Colonic mucosa (tissue), 4 donors: ENCODE measurements around the gene CLCA4. TPM values are rescaled to one million over a fixed set of nuclear protein-coding genes. Genes with fewer than 3 reads are reported as not detected.
"Not testable (repeated sequence)": the region's sequence is repeated elsewhere in the genome, so short reads cannot be mapped to it uniquely, and the experiment has no call there.

Experiments used
- DNase-seq: peaks from one replicate; pipeline ENCODE4 v3.0.0-alpha.2; 2020
- H3K27ac ChIP-seq: fragments of 200-600 bp; one replicate; pipeline ENCODE4 v1.8.0; 2021
- H3K27me3 ChIP-seq: fragments of 200-600 bp; one replicate; pipeline ENCODE4 v1.8.0; 2021
- H3K36me3 ChIP-seq: fragments of 200-600 bp; one replicate; pipeline ENCODE4 v1.8.0; 2021
- H3K4me1 ChIP-seq: fragments of 200-600 bp; one replicate; pipeline ENCODE4 v1.8.0; 2021; ENCODE audit warnings: mild to moderate bottlenecking
- H3K4me3 ChIP-seq: fragments of 200-600 bp; one replicate; pipeline ENCODE4 v1.8.0; 2021
- H3K9ac ChIP-seq, 2 donors: one replicate each; pipeline ENCODE4 v1.7.0; 2013; ENCODE audit warnings: control low read depth in 2 of 2, low read depth in 2 of 2, low read length in 2 of 2
- H3K9me3 ChIP-seq: fragments of 200-600 bp; one replicate; pipeline ENCODE4 v1.8.0; 2021
- CTCF ChIP-seq: fragments of 200-600 bp; IDR thresholded peaks from one replicate; pipeline ENCODE4 v1.8.0; 2022; ENCODE audit warnings: antibody characterized with exemption, mild to moderate bottlenecking
- intact Hi-C: fragments of 100-400 bp; cut with DNase I; formaldehyde crosslinking; loops from one replicate; pipeline ENCODE4 v1.14.1; 2022
- total RNA-seq, 2 donors: library from RNA; stranded (reverse); fragmentation: NEBNext Ultra II Directional in 1 of 2; extraction: Animal tissue kit (Norgen Biotek cat#: 25700) in 1 of 2; gene quantifications; one replicate each; pipeline ENCODE4 v1.2.1, GENCODE V29; 2021
- donor health status: healthy.
- donor health status: DM: no; HTN: no; CAD: no.
- donor health status: DM: no; HTN: no; CAD: no.

Gene CLCA4
- 100 to 1,000 TPM; 194 to 426 TPM for total RNA-seq

- intact Hi-C loops, result no loop called here
- no peak within 1 kb of the TSS for H3K27ac ChIP-seq
- TF ChIP-seq CTCF, result no peak
- H3K27me3 ChIP-seq, result no peaks in the 10 kb centered on the region
- no peaks in the 10 kb centered on the region for H3K9me3 ChIP-seq
- H3K36me3 ChIP-seq, result no peaks in the 10 kb centered on the region
- no peak within 1 kb of the TSS for H3K4me3 ChIP-seq
- no peak for DNase-seq
- no peaks in the 10 kb centered on the region for H3K4me1 ChIP-seq
- no peak within 1 kb of the TSS for H3K9ac ChIP-seq
These were observed at the start of gene CLCA4 for GRCh38 chr1:86546787-86547221. CLCA4 (plus strand) TSS chr1:86547078; CDS start chr1:86547120, 42 bp downstream.

- Histone ChIP-seq H3K27me3 (no peaks in the 10 kb centered on the region), H3K36me3 (no peaks in the 10 kb centered on the region), H3K4me1 (peaks cover 2% of the 10 kb centered on the region), H3K27ac (no peak overlapping the region), H3K4me3 (no peak overlapping the region), H3K9ac (no peak overlapping the region), H3K9me3 (no peaks in the 10 kb centered on the region)
- intact Hi-C loops, result no loop called here
- no peak for TF ChIP-seq CTCF
- DNase-seq, result no peak
These were observed 48.6 kb upstream of the CLCA4 start for GRCh38 chr1:86498281-86498680.

- intact Hi-C loops, result loop anchor here (5.0 kb wide), 2 partner anchors 118 to 187 kb away; no protein-coding TSS in a partner anchor
- H3K9ac ChIP-seq, result no peak overlapping the region
These were observed 46.8 kb upstream of the CLCA4 start for GRCh38 chr1:86499987-86500593.

GRCh38 chr1:86500714-86501113 is 46.2 kb upstream of the CLCA4 start:
- peaks cover 8% of the 10 kb centered on the region for H3K4me1 ChIP-seq
- H3K27me3 ChIP-seq, result no peaks in the 10 kb centered on the region
- no peak overlapping the region for H3K9ac ChIP-seq
- no peaks in the 10 kb centered on the region for H3K36me3 ChIP-seq
- no peak overlapping the region for H3K4me3 ChIP-seq
- H3K9me3 ChIP-seq, result no peaks in the 10 kb centered on the region
- no peak for TF ChIP-seq CTCF
- intact Hi-C loops, result loop anchor here (5.0 kb wide), 2 partner anchors 118 to 187 kb away; no protein-coding TSS in a partner anchor
- no peak for DNase-seq
- no peak overlapping the region for H3K27ac ChIP-seq

More at GRCh38 chr1:86499987-86500593, 46.8 kb upstream of the CLCA4 start:
- TF ChIP-seq CTCF, result peak; percentile 86
- Histone ChIP-seq H3K9me3 (no peaks in the 10 kb centered on the region), H3K36me3 (no peaks in the 10 kb centered on the region), H3K27me3 (no peaks in the 10 kb centered on the region), H3K27ac (no peak overlapping the region), H3K4me1 (peaks cover 8% of the 10 kb centered on the region), H3K4me3 (no peak overlapping the region)
- DNase-seq, result no peak

GRCh38 chr1:86502125-86502646 is 44.7 kb upstream of the CLCA4 start:
- H3K27ac ChIP-seq, result peak overlapping the region; percentile 15
- not testable (repeated sequence) for H3K4me1 ChIP-seq, H3K9me3 ChIP-seq, H3K27me3 ChIP-seq, DNase-seq, H3K36me3 ChIP-seq
- intact Hi-C loops, result loop anchor here (5.0 kb wide), 2 partner anchors 120 to 185 kb away; no protein-coding TSS in a partner anchor
- peak overlapping the region; percentile 32 for H3K4me3 ChIP-seq
- peak; percentile 21 for TF ChIP-seq CTCF
- H3K9ac ChIP-seq, result peak overlapping the region in 1 of 2 donors; percentile 34
